K562 (cell line): Measurements from ENCODE around the gene ATM. TPM values are rescaled to one million over a fixed set of nuclear protein-coding genes. Genes with fewer than 3 reads are reported as not detected.

Experiments
- AFF1 ChIP-seq, 2 experiments: fragments of 450-650 bp; IDR thresholded peaks; 2 replicates each; pipeline ENCODE4 v1.6.1; 2018; ENCODE audit warnings: mild to moderate bottlenecking in 2 of 2, low read depth in 1 of 2; ENCODE audit not compliant: partially characterized antibody in 2 of 2
- AFF4 ChIP-seq: sonication (generic); formaldehyde crosslinking; IDR thresholded peaks from 2 replicates; pipeline ENCODE4 v1.8.0; 2023; ENCODE audit warnings: mild to moderate bottlenecking, missing genetic modification reagents
- ARID4B ChIP-seq: sonication (generic); formaldehyde crosslinking; IDR thresholded peaks from 2 replicates; pipeline ENCODE4 v1.8.0; 2022; ENCODE audit warnings: mild to moderate bottlenecking, missing genetic modification reagents
- CC2D1A ChIP-seq: fragments of 450-650 bp; IDR thresholded peaks from 2 replicates; pipeline ENCODE4 v1.6.1; 2017; ENCODE audit warnings: mild to moderate bottlenecking
- JUN ChIP-seq, 2 experiments: sonication (generic) in 1 of 2; formaldehyde crosslinking in 1 of 2; IDR thresholded peaks; 2 replicates each; pipeline versions ENCODE4 v1.6.1 to v1.8.0; 2012 to 2022; ENCODE audit warnings: borderline replicate concordance in 2 of 2, mild to moderate bottlenecking in 2 of 2, improper control_type of control experiment in 1 of 2, low read depth in 1 of 2, low read length in 1 of 2, missing genetic modification reagents in 1 of 2
- LARP7 ChIP-seq: fragments of 450-650 bp; IDR thresholded peaks from 2 replicates; pipeline ENCODE4 v1.6.1; 2016
- NFRKB ChIP-seq: fragments of 450-650 bp; IDR thresholded peaks from 2 replicates; pipeline ENCODE4 v1.6.1; 2016; ENCODE audit warnings: low read depth
- POLR2AphosphoS2 ChIP-seq: IDR thresholded peaks from 2 replicates; pipeline ENCODE4 v1.6.1; 2012; ENCODE audit warnings: low read length, improper control_type of control experiment
- POLR2B ChIP-seq: fragments of 450-650 bp; IDR thresholded peaks from 2 replicates; pipeline ENCODE4 v1.6.1; 2018; ENCODE audit warnings: low read depth; ENCODE audit not compliant: partially characterized antibody
- SIN3A ChIP-seq, 2 experiments: fragments of 150-350 bp in 1 of 2; IDR thresholded peaks; 2 replicates each; pipeline ENCODE4 v1.6.1; 2011 to 2016; ENCODE audit warnings: borderline replicate concordance in 2 of 2, low read depth in 2 of 2, low read length in 2 of 2, mild to moderate bottlenecking in 2 of 2, moderate library complexity in 2 of 2; ENCODE audit not compliant: control insufficient read depth in 1 of 2
- TAF9B ChIP-seq: fragments of 450-650 bp; IDR thresholded peaks from 2 replicates; pipeline ENCODE4 v1.6.1; 2018; ENCODE audit warnings: mild to moderate bottlenecking; ENCODE audit not compliant: partially characterized antibody
- TEAD1 ChIP-seq, 2 experiments: fragments of 450-650 bp in 1 of 2; sonication (generic) in 1 of 2; formaldehyde crosslinking; IDR thresholded peaks; 2 replicates each; pipeline versions ENCODE4 v1.4.0 to v1.8.0; 2020 to 2022; ENCODE audit warnings: mild to moderate bottlenecking in 2 of 2, missing genetic modification reagents in 1 of 2
- TGIF2 ChIP-seq: sonication (generic); formaldehyde crosslinking; IDR thresholded peaks from 2 replicates; pipeline ENCODE4 v1.8.1; 2022; ENCODE audit warnings: mild to moderate bottlenecking, missing genetic modification reagents, moderate library complexity
- ZNF77 ChIP-seq: fragments of 250-450 bp; sonication (Bioruptor Pico); IDR thresholded peaks from 2 replicates; pipeline ENCODE4 v1.5.0; 2020
- polyA plus RNA-seq, 8 experiments: library from polyadenylated mRNA; depleted of rRNA in 4 of 8; stranded (reverse) in 5 of 8; unstranded in 3 of 8; fragments of >200 nt; fragmentation: Nextera tagmentation in 2 of 8; fragmentation: Illumina TruSeq in 1 of 8; extraction: Ambion mirVana in 2 of 8; extraction: Trizol in 1 of 8; gene quantifications; 2 replicates each; pipeline versions ENCODE4 v1.2.1 to v1.2.3, GENCODE V29; 2011 to 2014; ENCODE audit warnings: inconsistent platforms in 1 of 8, missing spikeins in 1 of 8
- total RNA-seq, 7 experiments: library from RNA; depleted of rRNA in 6 of 7; stranded (reverse); fragments of >200 nt in 6 of 7; fragmentation: Illumina TruSeq in 2 of 7; extraction: Trizol in 2 of 7; gene quantifications; 2 replicates each; pipeline versions ENCODE4 v1.2.1 to v1.2.3, GENCODE V29; 2011 to 2021; ENCODE audit warnings: low replicate concordance in 1 of 7

Gene ATM
- total and polyA plus RNA-seq, 9 of the 15 experiments (the other 6 are each of a cell fraction or from before 2014, with no cell fraction given): 8.3 to 46.8 (median 26.2) TPM

DNA sequence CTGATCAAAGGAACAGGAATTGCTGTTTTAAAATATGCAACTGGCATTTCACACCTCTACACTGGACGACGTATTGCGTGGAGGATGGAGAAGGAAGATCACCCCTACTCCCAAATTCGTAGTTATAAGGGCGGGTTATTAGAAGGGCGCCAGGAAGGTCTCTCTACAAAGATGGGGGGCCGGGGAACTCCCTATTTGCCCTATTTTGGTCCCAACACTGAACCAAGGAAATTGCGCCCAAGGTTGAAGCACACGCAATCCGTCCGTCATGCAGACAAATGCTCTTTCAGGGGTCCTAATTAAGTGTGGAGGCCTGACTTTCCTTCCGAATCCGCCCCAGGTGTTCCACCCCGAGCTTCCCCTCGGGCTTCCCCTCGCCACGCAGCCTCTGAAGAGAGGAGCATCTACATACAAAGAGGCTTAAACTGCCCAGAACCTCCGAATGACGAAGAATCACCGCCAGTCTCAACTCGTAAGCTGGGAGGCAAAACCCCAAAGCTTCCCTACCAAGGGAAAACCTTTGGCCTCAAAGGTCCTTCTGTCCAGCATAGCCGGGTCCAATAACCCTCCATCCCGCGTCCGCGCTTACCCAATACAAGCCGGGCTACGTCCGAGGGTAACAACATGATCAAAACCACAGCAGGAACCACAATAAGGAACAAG is 825 bp upstream of the ATM start (continued):
- TF ChIP-seq AFF4 (CRISPR knock-in tag) (peak; percentile 76), CC2D1A (peak; percentile 16; the same call in 1 of the 2 replicates), TGIF2 (CRISPR knock-in tag) (peak; percentile 40; the same call in 1 of the 2 replicates), POLR2B (peak; percentile 96), TEAD1 (CRISPR knock-in tag; IDR thresholded peaks at IDR 0.05) (peak in 1 of 2 experiments; percentile 70; a peak in 1 of 4 replicates), JUN (IDR thresholded peaks at IDR 0.05; ENCODE audit: borderline replicate concordance, low read depth, low read length) (no peak), JUN (CRISPR knock-in tag; IDR thresholded peaks at IDR 0.05; ENCODE audit: borderline replicate concordance) (peak; percentile 69; the same call in 1 of the 2 replicates), ZNF77 (CRISPR knock-in tag) (0 out of 2 replicates have a peak, but pooled peaks have one; percentile 23), AFF1 (IDR thresholded peaks at IDR 0.05; ENCODE audit: low read depth in 1 of 2, partially characterized antibody in 2 of 2) (peak in 1 of 2 experiments; percentile 38), TAF9B (peak; percentile 68), ARID4B (CRISPR knock-in tag) (peak; percentile 16; the same call in 1 of the 2 replicates), NFRKB (peak; percentile 49), SIN3A (IDR thresholded peaks at IDR 0.05; ENCODE audit: borderline replicate concordance in 2 of 2, control insufficient read depth in 1 of 2, low read depth in 2 of 2, low read length in 2 of 2) (0 out of 4 replicates have a peak, but pooled peaks of 1 of the 2 experiments have one; percentile 9), LARP7 (peak; percentile 57; the same call in 1 of the 2 replicates), POLR2AphosphoS2 (no peak)
